HCT116 (cell line): ENCODE data around the gene CDH4. TPM values are rescaled to one million over a fixed set of nuclear protein-coding genes. Genes with fewer than 3 reads are reported as not detected.

ENCODE experiments used
- ATAC-seq: fragments of 200-7000 bp; cut with Tn5 transposase; 2 replicates; pipeline ENCODE4 v1.9.1; 2020; ENCODE audit warnings: mild to moderate bottlenecking, moderate library complexity
- BruUV-seq: library from RNA; stranded (reverse); fragments of 400-500 nt; replicated peaks from 2 replicates; lab custom pipeline; 2021; lab: Mats Ljungman, UMichigan
- CTCF ChIA-PET: fragments of 300-600 bp; sonication (Branson Sonifier 250); formaldehyde crosslinking; loops from one replicate; lab custom pipeline; 2021; ENCODE audit warnings: antibody characterized with exemption; lab: Charles Lee
- POLR2A ChIA-PET: fragments of 300-600, 350-600 bp; sonication (Branson Sonifier 250); formaldehyde crosslinking; loops from one replicate; lab custom pipeline; 2021; ENCODE audit warnings: antibody characterized with exemption; lab: Charles Lee
- RAD21 ChIA-PET, 2 experiments: fragments of 300-600 bp; sonication (Branson Sonifier 250); formaldehyde crosslinking; loops; one replicate each; lab custom pipeline; 2023; ENCODE audit warnings: low total read pairs in 2 of 2; ENCODE audit not compliant: uncharacterized antibody in 2 of 2, unreplicated experiment in 2 of 2, low non-redundant PET in 1 of 2; lab: Charles Lee
- DNase-seq: peaks from one replicate; pipeline ENCODE4 v3.0.0-alpha.2; 2010; ENCODE audit warnings: low read depth, low spot score
- H2AFZ ChIP-seq: fragments of 200-600 bp; shearing (Covaris generic), sonication (generic); 2 replicates; pipeline ENCODE4 v1.6.1; 2017; ENCODE audit warnings: low read depth, mixed run types, mixed read lengths, antibody characterized with exemption, low read length; ENCODE audit not compliant: poor library complexity, severe bottlenecking
- H3K27ac ChIP-seq: 2 replicates; pipeline ENCODE4 v1.5.1; 2012; ENCODE audit warnings: low read depth, low read length
- H3K27me3 ChIP-seq: fragments of 200-600 bp; sonication (generic); 2 replicates; pipeline ENCODE4 v1.6.1; 2016; ENCODE audit warnings: mixed run types, low read length, mixed read lengths; ENCODE audit not compliant: insufficient read depth
- H3K36me3 ChIP-seq, 2 experiments: fragments of 200-500 bp in 1 of 2; fragments of 200-600 bp in 1 of 2; sonication (Bioruptor generic) in 1 of 2; sonication (generic) in 1 of 2; 2 replicates each; pipeline versions ENCODE4 v1.5.1 to v1.6.1; 2014 to 2016; ENCODE audit warnings: low read length in 2 of 2, inconsistent platforms in 1 of 2, mixed read lengths in 1 of 2, mixed run types in 1 of 2; ENCODE audit not compliant: insufficient read depth in 2 of 2, control insufficient read depth in 1 of 2
- H3K4me1 ChIP-seq, 2 experiments: fragments of 200-600 bp in 1 of 2; sonication (generic) in 1 of 2; 2 replicates each; pipeline versions ENCODE4 v1.5.1 to v1.6.1; 2012 to 2017; ENCODE audit warnings: low read length in 2 of 2, inconsistent platforms in 1 of 2, mild to moderate bottlenecking in 1 of 2, mixed read lengths in 1 of 2, mixed run types in 1 of 2, moderate library complexity in 1 of 2; ENCODE audit not compliant: insufficient read depth in 2 of 2, control insufficient read depth in 1 of 2
- H3K4me2 ChIP-seq: fragments of 200-600 bp; sonication (generic); 2 replicates; pipeline ENCODE4 v1.6.1; 2017; ENCODE audit warnings: mixed run types, low read length, mixed read lengths
- H3K4me3 ChIP-seq, 2 experiments: fragments of 200-600 bp in 1 of 2; sonication (generic) in 1 of 2; replicated peaks in 1 of 2; 2 replicates each; pipeline ENCODE4 v1.5.1; 2011 to 2016; ENCODE audit warnings: low read length in 2 of 2, control low read depth in 1 of 2, low read depth in 1 of 2, mild to moderate bottlenecking in 1 of 2, mixed read lengths in 1 of 2, mixed run types in 1 of 2
- H3K79me2 ChIP-seq: fragments of 200-600 bp; sonication (generic); 2 replicates; pipeline ENCODE4 v1.6.1; 2017; ENCODE audit warnings: mild to moderate bottlenecking, mixed run types, low read length, moderate library complexity, mixed read lengths; ENCODE audit not compliant: insufficient read depth
- H3K9ac ChIP-seq: fragments of 200-600 bp; sonication (generic); 2 replicates; pipeline ENCODE4 v1.6.1; 2016; ENCODE audit warnings: low read length, mixed read lengths
- H3K9me2 ChIP-seq: fragments of 200-600 bp; sonication (generic), shearing (Covaris generic); 2 replicates; pipeline ENCODE4 v1.6.1; 2017; ENCODE audit warnings: mixed run types, mild to moderate bottlenecking, moderate library complexity; ENCODE audit not compliant: insufficient read depth
- H3K9me3 ChIP-seq, 2 experiments: fragments of 200-500 bp in 1 of 2; fragments of 200-600 bp in 1 of 2; sonication (Bioruptor generic) in 1 of 2; sonication (generic) in 1 of 2; 2 replicates each; pipeline ENCODE4 v1.6.1; 2014 to 2017; ENCODE audit warnings: low read length in 2 of 2, mixed read lengths in 2 of 2, inconsistent platforms in 1 of 2, low read depth in 1 of 2, mild to moderate bottlenecking in 1 of 2, mixed run types in 1 of 2, moderate library complexity in 1 of 2; ENCODE audit not compliant: control insufficient read depth in 1 of 2, insufficient read depth in 1 of 2
- H4K20me1 ChIP-seq: fragments of 200-600 bp; sonication (generic), shearing (Covaris generic); 2 replicates; pipeline ENCODE4 v1.6.1; 2017; ENCODE audit warnings: mixed run types, mild to moderate bottlenecking, moderate library complexity; ENCODE audit not compliant: insufficient read depth
- CEBPB ChIP-seq: IDR thresholded peaks from 2 replicates; pipeline ENCODE4 v1.6.1; 2012; ENCODE audit warnings: low read depth
- ELF1 ChIP-seq: IDR thresholded peaks from 2 replicates; pipeline ENCODE4 v1.6.1; 2012; ENCODE audit warnings: low read depth, borderline replicate concordance
- FOSL1 ChIP-seq: IDR thresholded peaks from 2 replicates; pipeline ENCODE4 v1.6.1; 2012; ENCODE audit warnings: low read depth
- MAX ChIP-seq: IDR thresholded peaks from 2 replicates; pipeline ENCODE4 v1.6.1; 2012
- RAD21 ChIP-seq: IDR thresholded peaks from 2 replicates; pipeline ENCODE4 v1.6.1; 2012; ENCODE audit warnings: low read depth, mild to moderate bottlenecking
- SRF ChIP-seq: IDR thresholded peaks from 2 replicates; pipeline ENCODE4 v1.6.1; 2012; ENCODE audit warnings: low read depth
- TCF7L2 ChIP-seq: IDR thresholded peaks from 2 replicates; pipeline ENCODE4 v1.7.0; 2011; ENCODE audit warnings: borderline replicate concordance, inconsistent platforms; ENCODE audit not compliant: insufficient read depth, insufficient read length; ENCODE audit errors: extremely low read depth
- ZNF274 ChIP-seq: fragments of 200-500 bp; sonication (Bioruptor generic); IDR thresholded peaks from 2 replicates; pipeline ENCODE4 v1.6.1; 2014; ENCODE audit warnings: mild to moderate bottlenecking, low read depth, low read length, inconsistent platforms
- intact Hi-C: fragments of 100-400 bp; cut with micrococcal nuclease; formaldehyde crosslinking; loops from 2 replicates; pipeline ENCODE4 v1.10.0; 2022
- total RNA-seq: library from RNA; stranded (reverse); gene quantifications from one replicate; pipeline ENCODE4 v1.2.1, GENCODE V29; 2021; ENCODE audit not compliant: unreplicated experiment

CDH4 gene
- total RNA-seq, 1 experiment from 2014 or later = not detected

- no peaks in the 10 kb centered on the region for H3K4me1 ChIP-seq
- no peak overlapping the region for H3K4me2 ChIP-seq
- no TSS peak for BruUV-seq
- H3K9me3 ChIP-seq = no peaks in the 10 kb centered on the region
- no peak overlapping the region for H2AFZ ChIP-seq
- RAD21 ChIA-PET = no interaction called here
- intact Hi-C loops = no loop called here
- no peaks in the 10 kb centered on the region for H3K9me2 ChIP-seq
- POLR2A ChIA-PET = no interaction called here
- H3K36me3 ChIP-seq = no peaks in the 10 kb centered on the region
- CTCF ChIA-PET = no interaction called here
- H4K20me1 ChIP-seq = no peaks in the 10 kb centered on the region
- no peaks in the 10 kb centered on the region for H3K79me2 ChIP-seq
- DNase-seq (no peak), ATAC-seq (no peak)
- no peak overlapping the region for H3K27ac ChIP-seq
- H3K9ac ChIP-seq = no peak overlapping the region
- H3K27me3 ChIP-seq = peaks cover 12% of the 10 kb centered on the region
- no peak for TF ChIP-seq MAX
- TF ChIP-seq CEBPB = no peak
- TF ChIP-seq SRF = no peak
- no peak for TF ChIP-seq TCF7L2
- no peak for TF ChIP-seq ELF1
- no peak overlapping the region for H3K4me3 ChIP-seq
Measured at GRCh38 chr20:61857414-61857775, 605.3 kb downstream of the CDH4 start.

- ChIA-PET POLR2A (no interaction called here), CTCF (no interaction called here), RAD21 (no interaction called here)
- no TSS peak for BruUV-seq
- TF ChIP-seq RAD21 (no peak), ZNF274 (no peak), FOSL1 (no peak)
- H2AFZ ChIP-seq = no peak overlapping the region
- no peaks in the 10 kb centered on the region for H3K36me3 ChIP-seq
- no peaks in the 10 kb centered on the region for H3K9me3 ChIP-seq
- H3K79me2 ChIP-seq = no peaks in the 10 kb centered on the region
- no peak overlapping the region for H3K4me3 ChIP-seq
- ATAC-seq = no peak
- no peak overlapping the region for H3K9ac ChIP-seq
- no peak for DNase-seq
- H3K27me3 ChIP-seq = peaks cover 12% of the 10 kb centered on the region
- no peaks in the 10 kb centered on the region for H3K4me1 ChIP-seq
- H4K20me1 ChIP-seq = no peaks in the 10 kb centered on the region
- no peak overlapping the region for H3K4me2 ChIP-seq
- H3K9me2 ChIP-seq = no peaks in the 10 kb centered on the region
- no peak overlapping the region for H3K27ac ChIP-seq
- intact Hi-C loops = no loop called here
Measured at GRCh38 chr20:61857884-61858283, 605.8 kb downstream of the CDH4 start.
